Left lobe of liver (tissue), 2 donors: ENCODE data around the gene COL9A2. TPM values are rescaled to one million over a fixed set of nuclear protein-coding genes. Genes with fewer than 3 reads are reported as not detected.

Experiments used
- ATAC-seq: fragments of 200-7000 bp; cut with Tn5 transposase; one replicate; pipeline ENCODE4 v1.9.1; 2020; ENCODE audit warnings: mild to moderate bottlenecking, moderate library complexity
- DNase-seq: peaks from one replicate; pipeline ENCODE4 v3.0.0-alpha.2; 2020; ENCODE audit warnings: low spot score
- total RNA-seq: library from RNA; stranded (reverse); gene quantifications from one replicate; pipeline ENCODE4 v1.2.1, GENCODE V29; 2021
- donor health status: DM: no; HTN: no; CAD: no; lungs with moderate emphysema.
- donor health status: DM: no; HTN: yes; CAD: no.

The COL9A2 gene
- total RNA-seq, 1 donor from 2014 or later = 0.45 TPM

- ATAC-seq (no peak), DNase-seq (no peak)
Measured at GRCh38 chr1:40265298-40265697, 51.8 kb downstream of the COL9A2 start.

GRCh38 chr1:40264354-40264781, 52.7 kb downstream of the COL9A2 start:
- no peak for ATAC-seq

GRCh38 chr1:40258445-40258769, 58.7 kb downstream of the COL9A2 start:
- no peak for DNase-seq
- no peak for ATAC-seq

More at GRCh38 chr1:40264354-40264781, 52.7 kb downstream of the COL9A2 start:
- no peak for DNase-seq

- peak; percentile 98 for ATAC-seq
- peak; percentile 97 for DNase-seq
Measured at GRCh38 chr1:40257688-40258444, 59.2 kb downstream of the COL9A2 start, which contains the start of gene ZMPSTE24. Gene ZMPSTE24 (plus strand): TSS chr1:40258236. CDS start chr1:40258272, 36 bp downstream.

- peak; percentile 14 for ATAC-seq
- DNase-seq = no peak
Measured at GRCh38 chr1:40257313-40257687, 59.8 kb downstream of the COL9A2 start.

GRCh38 chr1:40256401-40257084, 60.5 kb downstream of the COL9A2 start:
- no peak for DNase-seq
- no peak for ATAC-seq

GRCh38 chr1:40255231-40255630, 61.9 kb downstream of the COL9A2 start:
- ATAC-seq (no peak), DNase-seq (no peak)

- no peak for ATAC-seq
Measured at GRCh38 chr1:40252601-40253000, 64.5 kb downstream of the COL9A2 start.

GRCh38 chr1:40251456-40251855, 65.6 kb downstream of the COL9A2 start:
- ATAC-seq = no peak
- no peak for DNase-seq

More at GRCh38 chr1:40252601-40253000, 64.5 kb downstream of the COL9A2 start:
- no peak for DNase-seq

Other genes with a start within 250 kb of the COL9A2 start
- gene PPT1, start 220.0 kb downstream of the COL9A2 start, total RNA-seq = 14.0 TPM
- gene RLF, start 155.9 kb downstream of the COL9A2 start, total RNA-seq = 4.8 TPM
- gene TMCO2, start 69.3 kb downstream of the COL9A2 start, total RNA-seq = not detected
- 19.5 TPM for gene ZMPSTE24, start 59.0 kb downstream of the COL9A2 start, total RNA-seq
- gene SMAP2, start 56.4 kb upstream of the COL9A2 start, total RNA-seq = 36.4 TPM
- 0.55 TPM for gene ZFP69B, start 133.2 kb upstream of the COL9A2 start, total RNA-seq
- 1.1 TPM for gene ZFP69, start 160.0 kb upstream of the COL9A2 start, total RNA-seq
- 3.6 TPM for gene EXO5, start 191.5 kb upstream of the COL9A2 start, total RNA-seq
- gene ZNF684, start 214.4 kb upstream of the COL9A2 start, total RNA-seq = 4.8 TPM